HG02938 (cell line): ENCODE measurements around the gene SMYD3.
A peak's percentile ranks its signal among the peaks of the same experiment; 100 is the strongest.

Experiments used
- ATAC-seq: cut with Tn5 transposase; IDR thresholded peaks from one replicate; pipeline ENCODE4 v1.9.1; 2021; ENCODE audit warnings: mild to moderate bottlenecking, moderate library complexity; ENCODE audit not compliant: unreplicated experiment

Gene SMYD3

GRCh38 chr1:246158131-246158530 lies 348.9 kb downstream of the SMYD3 start:
- no peak for ATAC-seq

GRCh38 chr1:246157516-246157915 lies 349.6 kb downstream of the SMYD3 start:
- no peak for ATAC-seq

- ATAC-seq = no peak
These were observed 350.2 kb downstream of the SMYD3 start for GRCh38 chr1:246156847-246157246.

- ATAC-seq = no peak
These were observed 351.2 kb downstream of the SMYD3 start for GRCh38 chr1:246155923-246156322.

- ATAC-seq = no peak
These were observed 353.3 kb downstream of the SMYD3 start for GRCh38 chr1:246153796-246154212.

GRCh38 chr1:246152986-246153431 lies 354.1 kb downstream of the SMYD3 start:
- ATAC-seq = no peak

- ATAC-seq = no peak
These were observed 355.2 kb downstream of the SMYD3 start for GRCh38 chr1:246151796-246152434.

GRCh38 chr1:246149543-246149942 lies 357.5 kb downstream of the SMYD3 start:
- ATAC-seq = no peak

GRCh38 chr1:246147524-246148461 lies 359.3 kb downstream of the SMYD3 start:
- ATAC-seq = no peak

- ATAC-seq = no peak
These were observed 360.1 kb downstream of the SMYD3 start for GRCh38 chr1:246146804-246147523.

GRCh38 chr1:246145900-246146299 lies 361.2 kb downstream of the SMYD3 start:
- ATAC-seq = no peak

- no peak for ATAC-seq
These were observed 362.1 kb downstream of the SMYD3 start for GRCh38 chr1:246144931-246145330.

- ATAC-seq = no peak
These were observed 364.7 kb downstream of the SMYD3 start for GRCh38 chr1:246142320-246142893.

- ATAC-seq = no peak
These were observed 365.8 kb downstream of the SMYD3 start for GRCh38 chr1:246141306-246141705.

- no peak for ATAC-seq
These were observed 367.3 kb downstream of the SMYD3 start for GRCh38 chr1:246139745-246140182.

GRCh38 chr1:246138781-246139180 lies 368.3 kb downstream of the SMYD3 start:
- no peak for ATAC-seq

GRCh38 chr1:246136477-246136876 lies 370.6 kb downstream of the SMYD3 start:
- ATAC-seq = no peak

GRCh38 chr1:246134789-246135188 lies 372.3 kb downstream of the SMYD3 start:
- ATAC-seq = no peak

GRCh38 chr1:246131095-246131494 lies 376.0 kb downstream of the SMYD3 start:
- no peak for ATAC-seq

- ATAC-seq = peak; percentile 65
These were observed 378.5 kb downstream of the SMYD3 start for GRCh38 chr1:246128494-246129069.

- no peak for ATAC-seq
These were observed 380.5 kb downstream of the SMYD3 start for GRCh38 chr1:246126580-246126979.
